ENCODE results near the gene ADAMTS17. TPM values are rescaled to one million over a fixed set of nuclear protein-coding genes. Genes with fewer than 3 reads are reported as not detected.

The ADAMTS17 gene
- total RNA-seq, 1 experiment from 2014 or later: 4.2 TPM

Other genes starting within 250 kb of the ADAMTS17 start
- gene CERS3, start 187.0 kb upstream of the ADAMTS17 start, total RNA-seq (2021; ENCODE audit: unreplicated experiment): not detected

Data from HCT116 (cell line).